ENCODE data around the gene PEDS1. TPM values are rescaled to one million over a fixed set of nuclear protein-coding genes. Genes with fewer than 3 reads are reported as not detected.

The PEDS1 gene
- total and polyA plus RNA-seq, 2 of the 13 experiments (the other 11 are each of a cell fraction or from before 2014, with no cell fraction given) = 30.5 to 93.9 TPM

- TF ChIP-seq HMGXB3 (CRISPR knock-in tag; IDR thresholded peaks at IDR 0.05; ENCODE audit: borderline replicate concordance) (no peak), AGO1 (IDR thresholded peaks at IDR 0.05; ENCODE audit: low read depth, low read length, poor library complexity, severe bottlenecking) (no peak), IKZF5 (CRISPR knock-in tag; IDR thresholded peaks at IDR 0.05) (peak; percentile 22; the same call in 1 of the 2 replicates), MNT (IDR thresholded peaks at IDR 0.05) (no peak), NFKBIZ (CRISPR knock-in tag; IDR thresholded peaks at IDR 0.05) (no peak), EED (CRISPR knock-in tag; IDR thresholded peaks at IDR 0.05) (0 out of 2 replicates have a peak, but pooled peaks have one; percentile 82), TOPORS (CRISPR knock-in tag; IDR thresholded peaks at IDR 0.05) (peak; percentile 34; the same call in 1 of the 2 replicates), TARDBP (CRISPR knock-in tag; IDR thresholded peaks at IDR 0.05) (no peak), MED13 (CRISPR knock-in tag; IDR thresholded peaks at IDR 0.05) (peak; percentile 54; the same call in 1 of the 2 replicates), ZNF800 (CRISPR knock-in tag; IDR thresholded peaks at IDR 0.05) (peak; percentile 81; the same call in 1 of the 2 replicates), RFX1 (IDR thresholded peaks at IDR 0.05) (no peak), ZC3H4 (CRISPR knock-in tag; IDR thresholded peaks at IDR 0.05; ENCODE audit: borderline replicate concordance) (peak; percentile 90; the same call in 1 of the 2 replicates), HDAC1 (CRISPR knock-in tag; IDR thresholded peaks at IDR 0.05) (no peak), ATRX (CRISPR knock-in tag; IDR thresholded peaks at IDR 0.05; ENCODE audit: borderline replicate concordance) (0 out of 2 replicates have a peak, but pooled peaks have one; percentile 43), RXRB (CRISPR knock-in tag; IDR thresholded peaks at IDR 0.05; ENCODE audit: borderline replicate concordance) (peak; percentile 36), SRSF4 (IDR thresholded peaks at IDR 0.05; ENCODE audit: low read depth, low read length, poor library complexity, severe bottlenecking) (no peak), CENPT (CRISPR knock-in tag; IDR thresholded peaks at IDR 0.05; ENCODE audit: low read depth) (peak; percentile 29; the same call in 1 of the 2 replicates)
Measured at GRCh38 chr20:50191544-50192363, 38.2 kb upstream of the PEDS1 start (continued).

Data from HepG2 (cell line).